Pons (tissue), 1 donor: ENCODE data around the gene HABP2.

Experiments used
- DNase-seq: peaks from one replicate; pipeline ENCODE4 v3.0.0-alpha.2; 2016; ENCODE audit warnings: low spot score

The HABP2 gene

DNA sequence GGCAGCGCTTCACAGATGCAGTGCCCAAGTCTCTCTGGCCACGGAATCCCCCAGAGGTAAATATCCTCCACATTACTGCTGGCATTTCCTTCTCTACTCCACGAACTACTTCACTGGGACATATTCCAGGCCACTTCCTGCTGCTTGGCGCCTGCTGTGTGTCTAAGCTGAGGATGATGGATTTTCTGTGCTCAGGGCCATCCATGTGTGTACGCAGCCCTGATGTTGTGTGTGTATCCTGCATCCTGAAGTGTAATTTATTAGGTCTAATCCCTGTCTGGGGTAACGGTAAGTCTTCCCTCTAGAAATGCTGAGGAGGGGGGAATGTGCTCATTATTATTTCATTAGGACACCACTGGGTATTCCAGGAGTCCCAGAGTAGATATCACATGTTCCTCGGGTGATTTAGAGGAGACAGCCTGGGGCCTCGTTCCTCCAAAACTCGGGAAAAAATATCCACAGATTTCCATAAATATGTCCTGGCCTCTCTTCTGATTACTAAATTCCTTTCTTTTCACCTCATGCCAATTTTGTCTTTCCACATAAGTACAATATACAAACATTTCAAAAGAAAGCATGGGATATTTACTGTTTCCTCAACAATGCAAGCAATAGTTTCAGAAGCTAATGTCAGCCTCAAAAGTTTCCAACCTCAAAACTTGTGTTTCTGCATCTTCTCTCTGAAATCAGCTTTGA, 25.5 kb upstream of the HABP2 start:
- DNase-seq: no peak

DNA sequence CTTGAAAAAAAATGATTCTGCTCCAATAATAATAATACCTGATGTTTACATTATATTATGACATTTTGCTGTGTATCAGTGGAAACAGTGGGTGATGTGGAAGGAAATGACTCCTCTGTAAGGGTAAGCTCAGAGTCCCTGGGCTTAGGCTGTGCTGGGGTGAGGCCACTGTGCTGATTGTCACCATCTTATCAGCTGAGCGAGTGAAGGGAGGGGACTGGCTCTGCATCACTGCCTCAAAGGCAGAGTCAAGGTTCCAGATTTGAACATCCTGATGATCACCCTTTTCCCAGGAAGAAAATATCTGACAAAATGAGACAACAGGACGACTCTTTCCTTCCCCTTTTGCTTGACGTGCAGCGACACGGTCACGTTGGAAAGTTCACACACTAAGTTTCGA, 24.0 kb upstream of the HABP2 start:
- DNase-seq: no peak

DNA sequence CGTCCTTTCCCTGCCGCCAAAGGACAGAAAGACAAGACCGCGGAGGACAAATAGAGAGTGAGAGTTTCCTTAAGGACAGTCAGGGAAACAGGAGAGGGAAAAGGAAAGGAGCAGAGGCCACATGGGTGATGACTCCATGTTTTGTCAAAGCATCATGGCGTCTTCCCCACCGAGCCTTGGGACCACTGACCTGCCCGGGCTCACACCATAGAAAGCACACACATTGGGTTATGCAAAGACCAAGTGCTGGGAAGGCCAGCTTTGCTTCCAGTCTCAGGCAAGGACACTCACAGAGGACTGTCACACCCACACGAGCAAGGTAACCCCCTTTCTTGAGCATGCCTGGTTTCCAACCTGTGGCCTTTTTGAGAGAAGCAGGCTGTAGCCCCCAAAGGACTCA, 23.3 kb upstream of the HABP2 start:
- DNase-seq: no peak

DNA sequence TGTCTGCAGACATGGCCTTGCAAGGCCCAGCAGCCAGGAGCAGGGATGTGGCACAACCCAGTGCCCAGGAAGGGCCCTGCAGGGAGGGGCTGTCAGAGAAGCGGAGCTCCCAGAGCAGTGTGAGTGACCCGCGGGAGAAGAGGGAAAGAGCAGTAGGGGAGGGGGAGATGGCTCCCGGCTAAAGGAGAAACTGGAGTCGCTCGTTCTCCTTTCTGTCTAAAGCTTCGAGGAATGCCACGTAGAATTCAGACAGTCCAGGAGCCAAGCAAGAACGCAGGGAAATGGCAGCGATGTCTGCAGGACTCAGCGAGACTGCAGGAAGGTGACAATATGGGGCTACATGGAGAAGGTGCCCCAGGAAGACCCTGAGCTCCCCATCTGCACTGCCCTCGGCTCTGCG, 22.4 kb upstream of the HABP2 start:
- DNase-seq: no peak

DNA sequence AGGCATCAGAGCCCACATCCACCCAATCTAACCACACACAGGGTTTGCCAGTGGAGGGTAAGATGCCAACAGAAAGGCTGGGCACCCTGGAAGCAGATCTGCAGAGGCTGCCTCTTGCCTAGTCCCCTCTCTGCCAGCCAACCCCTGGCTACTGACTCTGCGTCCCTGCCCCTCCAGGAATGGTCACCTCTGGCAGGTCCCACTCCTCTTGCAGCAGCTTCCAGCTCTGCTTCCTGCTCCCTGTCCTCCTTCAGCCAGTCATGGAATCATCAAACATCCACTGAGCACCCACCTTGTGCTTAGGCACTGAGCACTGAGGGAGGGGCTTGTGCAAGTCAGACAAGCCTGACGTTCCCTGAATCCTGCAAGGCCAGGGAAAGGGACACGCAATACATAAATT, 20.1 kb upstream of the HABP2 start:
- no peak for DNase-seq

DNA sequence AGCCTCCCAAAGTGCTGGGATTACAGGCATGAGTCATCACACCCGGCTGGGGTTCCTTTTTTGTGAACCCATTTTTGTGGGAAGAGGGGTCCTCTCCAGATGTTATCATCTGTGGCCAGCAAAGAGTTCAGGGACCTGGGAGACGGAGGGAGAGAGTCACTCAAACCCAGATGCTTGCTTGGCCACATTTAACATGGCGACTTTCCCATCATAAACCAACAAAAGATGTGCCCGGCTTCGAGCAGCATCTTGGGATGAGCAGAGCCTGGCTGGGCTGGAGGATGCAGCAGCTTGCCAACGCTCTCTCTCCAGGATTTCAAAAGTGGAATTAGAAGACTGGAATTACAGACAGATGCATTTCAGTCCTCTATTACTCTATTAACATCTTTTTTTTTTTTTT, 19.1 kb upstream of the HABP2 start:
- no peak for DNase-seq

DNA sequence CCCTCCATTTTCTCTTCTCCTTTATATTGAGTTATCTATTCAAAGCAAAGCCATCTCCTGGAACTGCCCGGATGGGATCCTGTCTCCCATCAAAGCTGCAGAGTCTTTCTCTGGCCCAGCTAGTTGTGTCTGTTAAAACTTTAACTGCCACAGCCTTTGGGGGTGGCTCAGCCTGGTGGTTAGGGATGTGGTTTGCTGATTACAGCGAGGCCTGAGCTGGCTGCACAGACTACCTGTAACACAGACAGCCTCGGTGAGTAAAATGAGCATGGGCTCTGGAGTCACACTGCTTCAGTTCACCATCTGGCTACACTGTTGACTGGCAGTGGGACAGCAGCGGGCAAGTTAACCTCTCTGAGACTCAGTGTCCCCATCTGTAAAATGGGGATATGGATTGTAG, 18.4 kb upstream of the HABP2 start:
- no peak for DNase-seq

DNA sequence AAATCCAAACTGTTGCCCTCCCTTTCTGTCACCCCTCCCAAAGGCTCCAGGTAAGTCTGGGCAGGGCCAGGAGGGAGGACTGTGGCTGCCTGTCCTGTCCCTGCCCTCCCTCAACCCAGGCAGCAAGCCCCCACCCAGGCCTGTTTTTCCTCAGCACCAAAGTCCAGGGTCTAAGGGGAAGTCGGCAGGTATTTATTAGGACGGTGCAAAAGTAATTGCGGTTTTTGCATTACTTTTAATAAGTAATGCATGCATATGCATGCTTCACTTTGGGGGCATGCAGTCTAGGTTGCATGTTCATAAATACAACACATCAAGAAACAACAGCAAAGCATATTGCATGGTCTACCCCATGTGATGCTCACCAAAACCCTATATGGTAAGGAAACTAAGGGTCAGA, 15.2 kb upstream of the HABP2 start:
- DNase-seq: no peak

DNA sequence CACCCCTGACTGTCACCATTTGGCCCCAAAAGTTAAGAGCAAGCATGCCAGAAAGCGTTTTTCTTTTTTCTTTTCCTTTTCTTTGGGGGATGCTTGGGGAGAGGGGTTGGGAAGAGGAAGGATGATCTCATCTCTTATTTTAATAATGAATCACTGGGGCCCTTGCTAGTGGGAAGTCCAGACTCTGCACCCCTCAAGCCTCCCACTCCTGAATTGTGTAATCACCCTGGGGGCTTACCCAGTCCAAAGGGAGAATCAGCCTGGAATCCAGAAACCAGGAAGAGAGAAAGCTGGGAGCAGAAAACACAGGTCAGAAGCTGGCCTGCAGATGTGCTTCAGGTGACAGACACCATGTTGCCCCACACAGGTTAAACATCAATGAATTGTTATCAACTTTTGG, 14.7 kb upstream of the HABP2 start:
- no peak for DNase-seq

DNA sequence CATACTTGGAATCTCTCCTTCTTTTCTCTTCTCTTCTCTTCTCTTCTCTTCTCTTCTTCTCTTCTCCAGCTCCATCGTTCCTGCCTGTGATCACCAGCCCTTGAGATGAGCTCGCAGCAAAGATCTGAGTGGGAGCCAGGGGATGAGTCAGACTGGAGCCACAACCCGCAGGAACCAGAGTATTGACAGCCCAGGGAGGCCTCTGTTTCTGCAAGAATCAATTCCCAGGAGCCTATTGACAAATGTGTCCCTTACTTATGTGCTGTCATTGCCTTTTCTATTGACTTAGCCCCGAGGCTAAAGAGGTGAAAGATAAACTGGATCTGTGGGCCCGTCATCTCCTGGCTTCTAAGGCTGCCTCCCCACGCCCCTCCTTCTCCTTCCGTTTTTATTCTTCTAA, 13.1 kb upstream of the HABP2 start:
- DNase-seq: no peak

DNA sequence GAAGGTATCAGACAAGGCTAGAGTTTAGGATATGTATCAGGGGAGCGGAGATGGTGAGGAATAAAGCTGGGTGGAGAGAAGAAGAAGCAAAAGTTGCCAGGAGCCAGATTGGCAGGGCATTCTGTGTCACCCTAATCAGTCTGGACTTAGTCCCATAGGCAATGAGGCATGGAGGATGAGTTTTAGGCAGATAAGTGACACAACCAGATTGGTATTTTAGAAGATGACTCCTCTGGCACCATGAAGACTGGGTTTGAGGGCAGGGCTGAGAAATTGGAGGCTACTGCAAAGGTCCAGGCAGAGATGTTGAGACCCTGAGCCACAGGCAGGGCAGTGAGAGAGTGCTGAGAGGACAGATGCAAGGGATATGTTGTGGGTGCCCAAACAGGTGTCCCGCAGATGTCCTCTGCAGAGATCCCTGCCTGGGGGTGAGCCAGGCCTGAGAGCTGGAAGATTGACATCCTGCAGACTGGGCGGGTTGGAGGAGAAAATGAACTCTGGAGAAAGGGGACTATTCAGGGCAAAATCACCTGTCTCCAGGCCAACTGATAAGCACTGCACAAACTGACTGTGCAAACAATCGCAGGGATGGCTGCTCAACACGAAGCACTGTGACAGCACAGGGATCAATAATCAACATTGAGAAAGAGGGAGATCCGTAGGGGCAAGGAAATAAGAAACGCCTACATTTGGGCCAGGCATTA, 11.9 kb upstream of the HABP2 start:
- DNase-seq: no peak

DNA sequence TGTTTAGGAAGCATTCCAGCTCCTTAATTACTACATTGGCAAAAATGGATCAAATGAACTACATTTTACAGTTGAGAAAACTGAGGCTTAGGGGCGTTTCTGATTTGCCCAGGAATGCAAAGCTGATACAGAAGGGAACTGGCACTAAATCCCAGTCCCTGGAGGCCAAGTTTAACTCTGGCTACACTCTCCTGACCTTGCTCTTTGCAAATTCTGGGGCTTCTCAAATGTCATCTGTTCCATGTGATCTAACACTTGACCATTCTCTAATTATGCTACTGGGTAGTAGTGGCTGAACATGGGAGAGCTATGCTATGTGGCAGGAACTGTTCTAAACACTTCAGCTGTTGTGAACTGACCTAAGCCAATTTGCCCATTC, 11.3 kb upstream of the HABP2 start:
- DNase-seq: no peak

DNA sequence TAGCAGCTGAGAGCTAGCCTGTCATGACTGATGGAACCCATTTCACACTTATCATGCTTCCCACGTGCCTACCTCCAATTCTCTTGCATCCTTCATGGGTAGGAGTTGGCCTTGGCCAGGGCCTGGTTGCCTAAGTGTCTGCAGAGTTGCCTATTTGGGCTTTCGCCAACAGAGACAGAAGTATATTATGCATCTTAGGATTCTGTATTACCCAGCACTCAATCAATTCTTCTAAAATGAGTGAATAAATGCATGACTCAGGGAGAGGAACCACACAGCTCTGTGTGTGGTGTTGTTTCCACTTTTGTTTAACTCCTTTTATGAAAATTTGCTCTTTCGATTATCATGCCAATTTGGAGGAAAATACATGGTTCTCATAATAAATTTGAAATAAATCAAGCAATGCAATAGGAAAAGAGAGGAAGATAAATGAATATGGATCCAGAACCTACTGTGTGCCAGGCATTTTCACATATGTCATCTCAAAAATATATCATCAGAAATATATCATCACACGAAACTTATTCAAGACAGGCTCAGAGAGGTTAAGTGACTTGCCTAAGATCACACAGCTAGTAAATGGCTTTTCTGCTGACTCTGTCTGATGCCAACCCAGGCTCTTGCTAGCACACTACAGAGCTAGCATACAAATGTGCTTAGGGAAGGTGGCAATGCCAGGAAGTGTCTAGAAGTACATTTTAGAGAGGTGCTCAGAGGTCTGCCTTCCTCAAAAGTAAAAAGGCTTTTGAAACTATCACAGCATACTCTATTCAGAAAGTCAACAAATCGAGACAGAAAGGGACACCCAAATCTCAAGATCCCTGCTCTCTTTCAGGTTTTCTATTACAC, 9.5 kb upstream of the HABP2 start:
- no peak for DNase-seq

DNA sequence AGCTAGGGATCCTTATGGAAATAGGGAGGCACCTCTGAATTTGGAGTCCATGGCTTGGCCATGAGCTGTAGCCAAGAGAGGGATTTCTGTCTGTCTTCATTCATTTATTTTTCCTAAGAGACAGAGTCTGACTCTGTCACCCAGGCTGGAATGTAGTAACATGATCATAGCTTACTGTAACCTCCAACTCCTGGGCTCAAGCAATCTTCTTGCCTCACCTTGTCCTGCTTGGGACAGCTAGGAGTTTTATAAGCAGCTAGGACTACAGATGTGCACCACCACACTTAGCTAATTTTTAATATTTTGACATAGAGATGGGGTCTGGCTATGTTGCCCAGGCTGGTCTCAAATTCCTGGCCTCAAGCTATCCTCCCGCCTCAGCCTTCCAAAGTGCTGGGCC, 8.5 kb upstream of the HABP2 start:
- DNase-seq: no peak

DNA sequence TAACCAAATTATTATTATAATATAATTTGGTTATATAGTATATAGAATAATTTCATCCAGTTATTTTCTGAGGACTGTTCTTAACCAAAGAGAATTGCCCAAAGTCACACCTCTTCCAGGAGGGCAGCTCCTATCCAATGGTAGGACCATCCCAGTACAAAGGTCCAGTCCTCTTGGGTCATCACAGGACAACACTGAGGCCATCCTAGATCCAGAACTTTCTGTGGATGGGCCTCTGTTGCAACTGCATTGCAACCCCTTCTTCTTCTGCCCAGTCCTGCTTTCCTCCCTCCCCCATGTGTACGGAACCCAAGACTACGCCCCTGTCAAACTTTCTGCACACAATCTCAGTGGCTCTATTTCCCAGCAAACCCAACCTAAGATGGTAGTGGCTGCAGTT, 5.4 kb upstream of the HABP2 start:
- no peak for DNase-seq

DNA sequence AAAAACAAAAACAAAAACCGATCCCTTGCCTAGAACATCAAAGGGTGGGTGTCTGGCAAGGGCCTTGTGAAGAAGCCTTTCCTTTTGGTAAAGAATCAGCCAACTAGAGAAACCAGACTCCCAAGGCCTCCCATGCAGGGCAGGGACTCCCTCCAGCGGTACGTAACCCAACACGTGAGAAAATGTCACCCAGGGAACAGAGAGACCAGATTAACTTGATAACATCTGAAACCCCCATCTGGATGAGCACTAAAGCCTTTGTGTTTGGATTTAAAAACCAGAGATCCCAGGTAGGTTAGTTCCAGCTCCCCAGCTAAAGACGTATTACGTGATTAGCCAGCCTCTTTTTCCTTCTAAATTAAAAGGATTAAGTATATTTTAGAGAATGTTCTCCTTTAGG, 3.0 kb upstream of the HABP2 start:
- DNase-seq: no peak

DNA sequence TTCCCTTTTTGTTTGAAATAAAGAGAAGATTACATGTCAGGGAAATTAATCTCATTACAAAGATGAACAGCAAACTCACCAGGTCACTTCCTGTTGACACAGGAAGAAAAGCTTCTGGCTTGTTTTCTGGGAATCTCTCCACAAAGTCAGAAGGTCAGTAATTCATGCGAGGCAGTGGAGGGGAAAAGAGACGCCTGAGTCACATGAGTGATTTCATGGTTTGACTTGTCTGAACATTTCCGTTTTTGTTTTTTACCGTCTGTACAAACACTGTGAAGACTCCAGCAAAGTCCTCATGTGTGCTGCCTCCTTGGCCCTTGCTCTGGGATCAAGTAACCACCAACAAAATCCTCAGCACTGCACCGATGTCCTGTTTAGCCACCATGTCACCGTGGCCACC, 2.5 kb upstream of the HABP2 start:
- no peak for DNase-seq

DNA sequence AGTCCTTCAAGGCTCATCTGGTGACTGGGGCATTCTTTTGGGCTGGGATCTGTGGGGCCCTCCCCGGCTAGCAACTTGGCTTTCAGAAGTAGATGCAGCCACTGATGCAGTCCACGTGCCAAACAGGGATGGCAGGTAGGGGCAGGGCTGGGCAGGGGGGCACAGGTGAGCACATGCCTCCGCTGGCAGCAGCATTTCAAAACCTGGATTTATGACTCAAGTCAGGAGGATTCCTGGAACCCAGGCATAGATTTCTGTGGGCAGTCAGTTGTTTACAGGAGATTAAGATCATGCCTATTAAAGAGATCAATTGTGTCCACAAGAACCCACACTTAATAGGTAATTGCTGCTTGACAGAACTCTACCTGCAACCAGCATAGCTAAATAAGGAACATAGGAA, 839 bp upstream of the HABP2 start:
- DNase-seq: no peak

DNA sequence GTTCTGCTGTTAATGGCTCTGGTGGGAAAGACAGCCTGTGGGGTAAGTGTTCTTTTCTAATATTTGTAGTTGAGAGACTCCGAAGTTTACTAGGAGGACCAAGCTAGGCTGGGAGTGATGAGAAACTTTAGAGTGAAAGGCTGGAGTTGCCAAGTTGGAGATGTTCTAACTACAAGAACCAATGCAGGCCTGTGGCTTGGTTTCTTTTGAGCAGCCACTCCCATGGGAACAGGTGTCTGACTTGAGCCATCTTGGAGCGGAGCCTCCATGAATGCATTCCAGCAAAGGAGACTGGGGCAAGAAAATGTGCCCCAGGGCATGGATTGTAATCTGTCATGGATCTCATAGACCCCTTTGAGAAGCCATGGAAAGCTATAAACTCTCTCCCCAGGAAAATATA, 296 bp downstream of the HABP2 start:
- DNase-seq: no peak

DNA sequence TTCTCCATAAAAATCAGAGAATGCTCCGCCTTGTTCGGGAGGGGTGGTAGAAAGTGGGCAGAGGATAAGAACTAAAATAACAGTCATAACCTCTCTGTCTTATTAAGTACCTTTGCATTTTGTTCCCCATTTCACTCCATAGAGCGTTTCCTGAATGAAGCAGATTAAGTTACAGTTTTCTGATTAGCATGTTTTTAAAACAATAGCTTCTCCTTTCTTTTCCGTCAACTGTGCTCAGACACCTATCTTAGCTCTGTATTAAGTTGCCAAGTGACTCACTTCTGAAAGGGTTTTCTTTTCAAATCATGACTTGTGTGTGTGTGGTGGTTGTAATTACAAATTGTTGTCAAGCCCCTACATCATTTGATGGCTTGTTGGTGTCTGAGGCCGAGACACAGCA, 1.4 kb downstream of the HABP2 start:
- DNase-seq: no peak

DNA sequence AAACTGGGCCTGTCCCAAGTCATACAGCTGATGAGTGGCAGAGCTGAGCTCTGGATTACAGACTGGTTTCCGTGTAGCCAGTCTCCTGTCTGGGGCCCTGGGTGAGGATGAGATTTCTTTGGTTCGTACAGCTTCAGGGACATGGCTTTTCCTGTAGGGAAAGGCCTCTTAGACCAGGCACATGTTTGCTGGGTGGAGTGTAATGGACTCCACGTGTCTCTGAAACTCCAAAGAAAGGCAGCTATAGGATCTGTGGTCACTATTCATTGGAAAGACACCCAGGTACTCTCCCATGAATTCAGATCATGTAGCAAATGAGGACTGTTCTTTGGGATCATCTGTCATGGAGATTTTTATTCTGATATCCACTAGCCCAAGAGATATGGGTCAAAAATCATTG, 2.4 kb downstream of the HABP2 start:
- no peak for DNase-seq

DNA sequence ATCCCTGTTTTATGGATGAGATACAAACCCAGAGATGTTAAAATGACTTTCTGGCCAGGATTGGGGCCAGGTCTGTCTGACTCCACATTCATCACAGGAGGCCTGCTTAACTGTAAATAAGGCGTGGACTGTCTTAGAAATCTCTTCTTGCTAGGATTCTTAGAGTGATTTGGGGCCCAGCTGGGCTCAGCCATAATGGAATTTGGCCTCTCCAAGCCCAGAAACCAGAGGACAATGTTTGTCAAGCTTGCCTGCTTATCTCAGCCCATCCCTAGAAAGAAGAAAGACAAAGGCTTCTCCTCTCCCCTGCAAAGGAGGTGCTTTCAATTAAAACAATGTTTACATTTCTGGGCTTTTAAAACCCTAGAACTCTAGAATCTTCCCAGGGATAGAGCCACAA, 2.9 kb downstream of the HABP2 start:
- no peak for DNase-seq

DNA sequence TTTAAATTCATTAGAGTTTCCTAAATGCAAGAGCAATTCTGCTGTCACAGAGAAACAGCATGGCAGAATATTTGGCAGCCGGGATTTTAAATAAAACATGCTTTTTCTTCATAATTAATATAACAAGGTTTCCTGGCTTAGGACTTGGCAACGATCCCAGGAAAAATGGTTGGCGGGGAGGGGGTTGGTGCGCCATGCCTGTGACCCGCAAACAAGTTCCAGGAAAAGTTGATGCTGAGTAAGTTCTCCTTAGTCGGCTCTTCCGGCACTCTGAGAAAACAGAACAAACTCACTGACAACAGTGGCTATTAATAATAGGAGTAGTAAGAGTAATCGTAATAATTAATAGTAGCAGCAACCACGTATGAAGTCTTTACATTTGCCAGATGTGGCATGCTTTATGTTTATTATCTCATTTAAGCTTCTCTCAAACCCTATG, 4.6 kb downstream of the HABP2 start:
- DNase-seq: no peak
